ENCODE results near the gene TMEM232.

Gene TMEM232

GRCh38 chr5:110496276-110496675 lies 230.2 kb downstream of the TMEM232 start:
- Mint-ChIP-seq H3K9me3 (no peaks in the 10 kb centered on the region), H3K27ac (no peak overlapping the region), H3K27me3 (ENCODE audit: low read depth) (no peaks in the 10 kb centered on the region), H3K4me3 (no peak overlapping the region), H3K4me1 (no peaks in the 10 kb centered on the region), H3K36me3 (ENCODE audit: low read depth) (no peaks in the 10 kb centered on the region)
- TF ChIP-seq CTCF (IDR thresholded peaks at IDR 0.05; ENCODE audit: unreplicated experiment in 3 of 3) = no peak

- no peak for TF ChIP-seq CTCF (IDR thresholded peaks at IDR 0.05; ENCODE audit: unreplicated experiment in 3 of 3)
- Mint-ChIP-seq H3K9me3 (peaks cover 5% of the 10 kb centered on the region), H3K4me1 (no peaks in the 10 kb centered on the region), H3K27me3 (ENCODE audit: low read depth) (no peaks in the 10 kb centered on the region), H3K27ac (no peak overlapping the region), H3K4me3 (no peak overlapping the region), H3K36me3 (ENCODE audit: low read depth) (no peaks in the 10 kb centered on the region)
Observed at GRCh38 chr5:110492446-110492845, 234.0 kb downstream of the TMEM232 start.

GRCh38 chr5:110478895-110479294 lies 247.6 kb downstream of the TMEM232 start:
- H3K4me3 Mint-ChIP-seq = no peak overlapping the region
- no peak for TF ChIP-seq CTCF (IDR thresholded peaks at IDR 0.05; ENCODE audit: unreplicated experiment in 3 of 3)
- H3K27me3 Mint-ChIP-seq (ENCODE audit: low read depth) = no peaks in the 10 kb centered on the region
- peaks cover 6% of the 10 kb centered on the region for H3K4me1 Mint-ChIP-seq
- H3K27ac Mint-ChIP-seq = no peak overlapping the region
- H3K36me3 Mint-ChIP-seq (ENCODE audit: low read depth) = no peaks in the 10 kb centered on the region
- H3K9me3 Mint-ChIP-seq = no peaks in the 10 kb centered on the region

- Mint-ChIP-seq H3K36me3 (ENCODE audit: low read depth) (no peaks in the 10 kb centered on the region), H3K9me3 (no peaks in the 10 kb centered on the region), H3K27ac (no peak overlapping the region), H3K4me3 (no peak overlapping the region), H3K4me1 (peaks cover 6% of the 10 kb centered on the region), H3K27me3 (ENCODE audit: low read depth) (no peaks in the 10 kb centered on the region)
- no peak for TF ChIP-seq CTCF (IDR thresholded peaks at IDR 0.05; ENCODE audit: unreplicated experiment in 3 of 3)
Observed at GRCh38 chr5:110477911-110478310, 248.6 kb downstream of the TMEM232 start.

- no peaks in the 10 kb centered on the region for H3K36me3 Mint-ChIP-seq (ENCODE audit: low read depth)
- TF ChIP-seq CTCF (IDR thresholded peaks at IDR 0.05; ENCODE audit: unreplicated experiment in 3 of 3) = no peak
- no peak overlapping the region for H3K4me3 Mint-ChIP-seq
- H3K27me3 Mint-ChIP-seq (ENCODE audit: low read depth) = no peaks in the 10 kb centered on the region
- H3K4me1 Mint-ChIP-seq = peaks cover 6% of the 10 kb centered on the region
- H3K9me3 Mint-ChIP-seq = peaks cover 10% of the 10 kb centered on the region
- no peak overlapping the region for H3K27ac Mint-ChIP-seq
Observed at GRCh38 chr5:110476164-110476563, 250.3 kb downstream of the TMEM232 start.

GRCh38 chr5:110475529-110475928 lies 250.9 kb downstream of the TMEM232 start:
- peaks cover 16% of the 10 kb centered on the region for H3K9me3 Mint-ChIP-seq
- no peak overlapping the region for H3K27ac Mint-ChIP-seq
- TF ChIP-seq CTCF (IDR thresholded peaks at IDR 0.05; ENCODE audit: unreplicated experiment in 3 of 3) = no peak
- H3K36me3 Mint-ChIP-seq (ENCODE audit: low read depth) = no peaks in the 10 kb centered on the region
- no peak overlapping the region for H3K4me3 Mint-ChIP-seq
- peaks cover 6% of the 10 kb centered on the region for H3K4me1 Mint-ChIP-seq
- H3K27me3 Mint-ChIP-seq (ENCODE audit: low read depth) = no peaks in the 10 kb centered on the region

Measured in nephron (organoid).